GM12865 (cell line): ENCODE data around the gene BANF1.

Experiments used
- DNase-seq: peaks from one replicate; pipeline ENCODE4 v3.0.0; 2010; ENCODE audit warnings: low read depth
- H3K4me3 ChIP-seq: 2 replicates; pipeline ENCODE4 v1.5.1; 2011; ENCODE audit warnings: mild to moderate bottlenecking, low read depth, low read length, control low read depth
- TF ChIP-seq, protein P1 (sequence below): IDR thresholded peaks from 2 replicates; pipeline ENCODE4 v1.5.1; 2011; ENCODE audit warnings: low read length, control low read depth, low read depth, inconsistent platforms; ENCODE audit not compliant: insufficient read depth; ENCODE audit errors: missing control alignments

BANF1 gene

DNA sequence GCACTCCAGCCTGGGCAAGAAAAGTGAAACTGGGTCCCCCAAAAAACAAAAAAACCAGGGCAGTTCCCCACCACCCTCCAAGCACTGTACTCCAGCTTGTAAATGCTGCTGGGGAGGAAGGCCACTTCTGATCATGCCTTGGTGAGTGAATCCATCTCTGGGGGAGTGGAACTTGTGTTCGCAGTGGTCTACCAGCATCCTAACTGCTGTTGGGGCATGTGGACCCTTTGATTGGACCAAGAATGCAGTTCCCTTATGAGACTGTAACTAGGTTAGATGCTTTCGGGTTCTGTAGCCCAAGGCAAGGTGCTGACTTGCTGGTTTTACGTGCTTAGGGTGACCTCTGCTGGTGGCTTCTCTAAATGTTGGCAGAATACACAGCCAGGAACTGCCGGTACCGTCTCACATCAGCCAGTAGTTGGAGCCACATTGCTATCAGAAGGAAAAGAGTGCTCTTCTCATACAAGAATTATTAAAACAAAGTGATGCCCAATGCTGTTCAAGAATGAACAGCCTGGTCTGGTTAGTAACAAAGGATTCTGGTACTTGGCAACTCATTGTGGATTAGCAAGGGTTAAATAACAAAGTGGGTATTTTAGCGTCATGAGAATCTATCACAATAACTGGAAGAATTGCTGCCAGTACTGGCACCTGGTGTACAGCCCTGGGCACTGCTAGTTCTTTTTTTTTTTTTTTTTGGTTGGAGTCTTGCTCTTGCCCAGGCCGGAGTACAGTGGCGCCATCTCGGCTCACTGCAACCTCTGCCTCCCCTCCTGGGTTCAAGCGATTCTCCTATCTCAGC lies 13.3 kb upstream of the BANF1 start:
- TF ChIP-seq, protein P1, sequence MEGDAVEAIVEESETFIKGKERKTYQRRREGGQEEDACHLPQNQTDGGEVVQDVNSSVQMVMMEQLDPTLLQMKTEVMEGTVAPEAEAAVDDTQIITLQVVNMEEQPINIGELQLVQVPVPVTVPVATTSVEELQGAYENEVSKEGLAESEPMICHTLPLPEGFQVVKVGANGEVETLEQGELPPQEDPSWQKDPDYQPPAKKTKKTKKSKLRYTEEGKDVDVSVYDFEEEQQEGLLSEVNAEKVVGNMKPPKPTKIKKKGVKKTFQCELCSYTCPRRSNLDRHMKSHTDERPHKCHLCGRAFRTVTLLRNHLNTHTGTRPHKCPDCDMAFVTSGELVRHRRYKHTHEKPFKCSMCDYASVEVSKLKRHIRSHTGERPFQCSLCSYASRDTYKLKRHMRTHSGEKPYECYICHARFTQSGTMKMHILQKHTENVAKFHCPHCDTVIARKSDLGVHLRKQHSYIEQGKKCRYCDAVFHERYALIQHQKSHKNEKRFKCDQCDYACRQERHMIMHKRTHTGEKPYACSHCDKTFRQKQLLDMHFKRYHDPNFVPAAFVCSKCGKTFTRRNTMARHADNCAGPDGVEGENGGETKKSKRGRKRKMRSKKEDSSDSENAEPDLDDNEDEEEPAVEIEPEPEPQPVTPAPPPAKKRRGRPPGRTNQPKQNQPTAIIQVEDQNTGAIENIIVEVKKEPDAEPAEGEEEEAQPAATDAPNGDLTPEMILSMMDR, result peak; percentile 90
- peak; percentile 97 for DNase-seq
- no peak overlapping the region for H3K4me3 ChIP-seq

DNA sequence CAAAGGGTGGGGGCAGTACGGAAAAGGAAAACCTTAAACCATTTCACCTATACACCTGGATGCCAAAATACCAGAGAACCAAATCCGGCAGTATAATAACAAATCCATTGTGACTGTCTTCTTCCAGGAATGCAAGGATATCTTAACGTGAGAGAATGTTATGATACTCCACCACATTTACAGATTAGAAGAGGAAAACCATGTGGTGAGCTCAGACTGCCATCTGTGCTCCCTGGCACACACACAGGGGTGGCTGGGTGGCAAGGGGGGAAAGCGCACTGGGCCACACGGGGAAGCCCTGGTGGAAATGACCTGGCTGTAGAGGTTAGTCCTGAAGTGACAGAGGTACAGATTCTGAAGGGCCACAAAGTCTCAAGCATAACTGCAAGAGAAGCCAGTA lies 10.2 kb upstream of the BANF1 start:
- no peak overlapping the region for H3K4me3 ChIP-seq
- no peak for DNase-seq
- TF ChIP-seq, protein P1, result no peak

DNA sequence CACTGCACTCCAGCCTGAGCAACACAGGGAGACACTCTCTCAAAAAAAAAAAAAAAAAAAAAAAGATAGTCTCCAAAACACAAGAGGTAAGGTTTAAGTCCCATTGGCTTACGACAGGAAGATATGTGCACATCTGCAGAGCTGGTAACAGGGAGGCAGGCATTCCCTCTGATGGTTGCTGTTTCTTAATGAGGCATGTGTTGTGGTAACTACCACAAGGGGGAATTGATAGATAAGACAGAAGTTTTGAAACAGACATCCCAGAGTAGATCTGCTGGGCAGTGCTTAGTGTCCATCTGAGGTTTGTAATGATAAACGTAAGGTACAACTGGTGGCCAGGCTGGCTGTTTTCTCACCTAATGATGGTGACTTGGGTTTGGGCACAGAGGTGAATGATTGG lies 5.0 kb upstream of the BANF1 start:
- TF ChIP-seq, protein P1, result no peak
- no peak for DNase-seq
- H3K4me3 ChIP-seq, result no peak overlapping the region

DNA sequence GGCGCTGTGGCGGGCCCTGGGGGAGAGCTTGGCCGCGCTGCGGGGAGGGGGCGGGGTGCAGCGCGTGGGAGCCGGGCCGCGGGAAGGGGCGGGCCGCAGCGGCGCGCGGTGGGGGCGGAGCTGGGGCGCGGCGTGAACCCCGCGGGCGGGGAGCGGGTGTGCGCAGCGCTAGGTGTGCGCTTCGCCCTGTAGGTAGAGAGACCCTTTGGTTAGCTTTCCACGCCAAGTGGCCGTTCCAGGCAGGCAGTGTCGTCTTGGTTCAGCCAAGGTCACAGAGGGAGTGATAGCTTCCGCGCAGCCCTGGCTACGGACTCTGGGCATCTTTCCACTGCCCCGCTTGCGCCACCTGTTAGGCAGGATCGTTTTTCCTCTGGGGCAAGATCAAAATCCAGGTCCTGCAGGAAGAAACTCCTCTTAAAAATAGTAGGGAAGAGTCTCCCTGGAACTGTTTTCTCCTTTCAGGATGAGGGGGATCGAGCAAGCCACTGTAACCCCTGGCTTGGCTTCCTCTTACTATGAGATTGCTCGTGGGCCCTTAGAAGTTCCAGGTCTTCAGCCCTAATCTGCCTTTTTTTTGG lies 434 bp downstream of the BANF1 start:
- DNase-seq, result no peak
- peak overlapping the region; percentile 88 for H3K4me3 ChIP-seq
- TF ChIP-seq, protein P1, result no peak

DNA sequence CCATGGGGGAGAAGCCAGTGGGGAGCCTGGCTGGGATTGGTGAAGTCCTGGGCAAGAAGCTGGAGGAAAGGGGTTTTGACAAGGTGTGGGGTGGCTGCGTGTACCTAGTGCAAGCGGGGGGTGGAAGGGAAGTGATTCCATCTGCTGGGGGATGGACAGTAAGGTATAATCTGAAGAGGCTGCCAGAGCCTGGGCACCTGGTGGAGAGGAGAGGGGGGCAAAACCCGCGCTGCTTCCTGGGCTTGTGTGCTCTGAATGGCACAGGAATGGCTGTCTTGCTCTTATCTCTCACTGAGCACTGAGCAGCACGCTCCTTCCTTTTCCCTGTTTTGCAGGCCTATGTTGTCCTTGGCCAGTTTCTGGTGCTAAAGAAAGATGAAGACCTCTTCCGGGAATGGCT lies 988 bp downstream of the BANF1 start:
- no peak for DNase-seq
- TF ChIP-seq, protein P1, result no peak
- peak overlapping the region; percentile 88 for H3K4me3 ChIP-seq

DNA sequence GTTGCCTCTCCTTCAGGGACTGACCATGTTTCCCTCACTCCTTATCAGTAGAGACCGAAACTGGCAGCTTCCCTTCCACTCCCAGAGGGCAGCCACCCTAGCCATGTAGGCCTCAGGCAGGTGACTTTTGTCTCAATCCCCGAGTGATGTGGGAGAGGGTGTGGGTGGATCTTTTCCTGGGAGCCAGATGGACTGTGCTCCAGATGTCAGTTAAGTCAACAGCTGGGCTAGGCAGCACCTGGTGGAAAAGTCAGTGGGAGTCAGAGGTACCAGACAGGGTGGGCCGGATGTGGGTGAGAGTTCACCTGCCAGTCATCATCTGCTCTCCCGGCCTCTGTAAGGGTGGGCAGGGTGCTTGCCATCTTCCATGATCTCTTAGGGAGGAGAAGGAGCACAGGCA lies 1.9 kb downstream of the BANF1 start:
- H3K4me3 ChIP-seq, result no peak overlapping the region
- DNase-seq, result no peak
- TF ChIP-seq, protein P1, result no peak
